H9 (cell line): ENCODE measurements around the gene SNX5. TPM values are rescaled to one million over a fixed set of nuclear protein-coding genes. Genes with fewer than 3 reads are reported as not detected.

Experiments
- DNase-seq: peaks from one replicate; pipeline ENCODE4 v3.0.0-alpha.2; 2017
- H2AFZ ChIP-seq: one replicate; pipeline ENCODE4 v1.6.1; 2013; ENCODE audit warnings: mild to moderate bottlenecking, low read length, control low read depth, moderate library complexity
- H2AK5ac ChIP-seq: 2 replicates; pipeline ENCODE4 v1.6.1; 2013; ENCODE audit warnings: low read length, control low read depth, mixed read lengths; ENCODE audit not compliant: insufficient read length
- H2BK120ac ChIP-seq: one replicate; pipeline ENCODE4 v1.6.1; 2013; ENCODE audit warnings: low read depth, mild to moderate bottlenecking, low read length, control low read depth, inconsistent platforms; ENCODE audit not compliant: poor library complexity, severe bottlenecking
- H2BK12ac ChIP-seq: 2 replicates; pipeline ENCODE4 v1.6.1; 2013; ENCODE audit warnings: low read length, control low read depth, mixed read lengths, low read depth; ENCODE audit not compliant: insufficient read length
- H2BK15ac ChIP-seq: 2 replicates; pipeline ENCODE4 v1.6.1; 2013; ENCODE audit warnings: low read depth, low read length, control low read depth
- H2BK20ac ChIP-seq: one replicate; pipeline ENCODE4 v1.6.1; 2013; ENCODE audit warnings: low read depth, mild to moderate bottlenecking, low read length, control low read depth, inconsistent platforms; ENCODE audit not compliant: poor library complexity, severe bottlenecking
- H2BK5ac ChIP-seq: 2 replicates; pipeline ENCODE4 v1.6.1; 2013; ENCODE audit warnings: low read length, control low read depth, mixed read lengths; ENCODE audit not compliant: insufficient read length
- H3K14ac ChIP-seq: 2 replicates; pipeline ENCODE4 v1.6.1; 2013; ENCODE audit warnings: low read length, control low read depth; ENCODE audit not compliant: insufficient read depth
- H3K18ac ChIP-seq: 2 replicates; pipeline ENCODE4 v1.6.1; 2013; ENCODE audit warnings: low read depth, mild to moderate bottlenecking, mixed read lengths, low read length, control low read depth; ENCODE audit not compliant: insufficient read length
- H3K23ac ChIP-seq: 2 replicates; pipeline ENCODE4 v1.6.1; 2013; ENCODE audit warnings: low read length, control low read depth, mixed read lengths, low read depth; ENCODE audit not compliant: insufficient read length
- H3K23me2 ChIP-seq: 2 replicates; pipeline ENCODE4 v1.6.1; 2013; ENCODE audit warnings: low read depth, mild to moderate bottlenecking, mixed read lengths, low read length, control low read depth; ENCODE audit not compliant: insufficient read length, poor library complexity, severe bottlenecking
- H3K27ac ChIP-seq: 2 replicates; pipeline ENCODE4 v1.5.1; 2013; ENCODE audit warnings: low read length, control low read depth, mixed read lengths, low read depth; ENCODE audit not compliant: insufficient read length
- H3K27me3 ChIP-seq: 2 replicates; pipeline ENCODE4 v1.6.1; 2013; ENCODE audit warnings: low read length, control low read depth, inconsistent platforms; ENCODE audit not compliant: insufficient read depth
- H3K4ac ChIP-seq: 2 replicates; pipeline ENCODE4 v1.6.1; 2013; ENCODE audit warnings: low read depth, mild to moderate bottlenecking, control low read depth, inconsistent platforms, low read length, moderate library complexity
- H3K4me1 ChIP-seq: 2 replicates; pipeline ENCODE4 v1.6.1; 2013; ENCODE audit warnings: low read length, control low read depth, inconsistent platforms; ENCODE audit not compliant: insufficient read depth
- H3K4me2 ChIP-seq: 2 replicates; pipeline ENCODE4 v1.6.1; 2013; ENCODE audit warnings: low read length, control low read depth, mixed read lengths; ENCODE audit not compliant: insufficient read length, insufficient read depth
- H3K56ac ChIP-seq: 2 replicates; pipeline ENCODE4 v1.6.1; 2013; ENCODE audit warnings: low read depth, mild to moderate bottlenecking, mixed read lengths, low read length, control low read depth; ENCODE audit not compliant: insufficient read length
- H3K79me1 ChIP-seq: 2 replicates; pipeline ENCODE4 v1.6.1; 2013; ENCODE audit warnings: low read depth, mild to moderate bottlenecking, moderate library complexity, low read length, control low read depth, inconsistent platforms; ENCODE audit not compliant: insufficient read depth, poor library complexity, severe bottlenecking
- H3K79me2 ChIP-seq: 2 replicates; pipeline ENCODE4 v1.6.1; 2013; ENCODE audit warnings: low read length, control low read depth, inconsistent platforms; ENCODE audit not compliant: insufficient read depth
- H3K9ac ChIP-seq: 2 replicates; pipeline ENCODE4 v1.6.1; 2013; ENCODE audit warnings: low read length, control low read depth, mixed read lengths; ENCODE audit not compliant: insufficient read length; ENCODE audit errors: extremely low read depth
- H3K9me3 ChIP-seq: one replicate; pipeline ENCODE4 v1.6.1; 2013; ENCODE audit warnings: low read depth, low read length, inconsistent platforms; ENCODE audit not compliant: control insufficient read depth
- H3T11ph ChIP-seq: one replicate; pipeline ENCODE4 v1.6.1; 2013; ENCODE audit warnings: mild to moderate bottlenecking, low read length, control low read depth, inconsistent platforms
- H4K20me1 ChIP-seq: one replicate; pipeline ENCODE4 v1.6.1; 2013; ENCODE audit not compliant: control insufficient read depth, insufficient read length, insufficient read depth
- H4K5ac ChIP-seq: 2 replicates; pipeline ENCODE4 v1.6.1; 2013; ENCODE audit warnings: low read depth, mild to moderate bottlenecking, mixed read lengths, low read length, control low read depth; ENCODE audit not compliant: insufficient read length
- H4K8ac ChIP-seq: replicated peaks from 2 replicates; pipeline ENCODE4 v1.6.1; 2013; ENCODE audit warnings: low read length, control low read depth, mixed read lengths, low read depth; ENCODE audit not compliant: insufficient read length
- H4K91ac ChIP-seq: 2 replicates; pipeline ENCODE4 v1.6.1; 2013; ENCODE audit warnings: low read depth, mild to moderate bottlenecking, moderate library complexity, mixed read lengths, low read length, control low read depth; ENCODE audit not compliant: insufficient read length
- H3K27ac Mint-ChIP-seq, 3 experiments: 2 replicates in 2 of 3; 3 replicates in 1 of 3; pipeline ENCODE4 v1.8.0; 2020 to 2021; ENCODE audit warnings: mixed read lengths in 3 of 3, mild to moderate bottlenecking in 1 of 3, moderate library complexity in 1 of 3
- H3K27me3 Mint-ChIP-seq: 2 replicates; pipeline ENCODE4 v1.8.0; 2021; ENCODE audit warnings: low read depth, mild to moderate bottlenecking, moderate library complexity, mixed read lengths
- H3K36me3 Mint-ChIP-seq, 3 experiments: 2 replicates in 2 of 3; 3 replicates in 1 of 3; pipeline ENCODE4 v1.8.0; 2020 to 2021; ENCODE audit warnings: low read depth in 3 of 3, mixed read lengths in 3 of 3; ENCODE audit not compliant: insufficient read depth in 1 of 3
- H3K4me1 Mint-ChIP-seq, 2 experiments: 2 replicates each; pipeline ENCODE4 v1.8.0; 2020; ENCODE audit warnings: mixed read lengths in 2 of 2
- H3K4me3 Mint-ChIP-seq, 2 experiments: 2 replicates in 1 of 2; 3 replicates in 1 of 2; pipeline ENCODE4 v1.8.0; 2020 to 2021; ENCODE audit warnings: mild to moderate bottlenecking in 2 of 2, mixed read lengths in 2 of 2, moderate library complexity in 1 of 2
- H3K9me3 Mint-ChIP-seq, 2 experiments: 2 replicates in 1 of 2; 3 replicates in 1 of 2; pipeline ENCODE4 v1.8.0; 2020; ENCODE audit warnings: mild to moderate bottlenecking in 2 of 2, mixed read lengths in 2 of 2, moderate library complexity in 1 of 2
- WGBS: extraction: QIAGEN DNeasy Blood & Tissue Kit; methylation state at CpG from one replicate; pipeline ENCODE4 v1.1.7; 2013; ENCODE audit warnings: missing lambda C conversion rate, low lambda C conversion rate, mixed read lengths; ENCODE audit not compliant: insufficient read length; ENCODE audit errors: extremely low coverage; 5-methylcytosine and 5-hydroxymethylcytosine counted together
- total RNA-seq: library from RNA; stranded (reverse); gene quantifications from 2 replicates; pipeline ENCODE4 v1.2.1, GENCODE V29; 2021
- TF ChIP-seq, protein P1 (sequence below): fragments of 200-600 bp; sonication (generic); conservative IDR thresholded peaks from 3 replicates; pipeline ENCODE4 v1.8.0; 2021; ENCODE audit warnings: antibody characterized with exemption, mild to moderate bottlenecking

The SNX5 gene
- total RNA-seq, 1 experiment from 2014 or later: 194 TPM

GRCh38 chr20:17964632-17965031 is 4.0 kb downstream of the SNX5 start:
- no peak overlapping the region for H2AFZ ChIP-seq
- H3K18ac ChIP-seq: no peak overlapping the region
- no peak overlapping the region for H2BK15ac ChIP-seq
- peaks cover 18% of the 10 kb centered on the region for H3K23me2 ChIP-seq
- Mint-ChIP-seq H3K27ac (peak overlapping the region; percentile 14 to 87 (median 83); a peak in 5 of 7 replicates), H3K9me3 (peaks cover 0 to 5% of the 10 kb centered on the region in 2 experiments; a peak in 1 of 5 replicates), H3K4me1 (peaks cover 67 to 73% of the 10 kb centered on the region in 2 experiments), H3K4me3 (peak overlapping the region; percentile 83 to 84), H3K27me3 (0 out of 2 replicates have a peak, but pooled peaks cover 1% of the 10 kb centered on the region), H3K36me3 (peaks cover 38 to 66% (median 58%) of the 10 kb centered on the region in 3 experiments)
- no peak overlapping the region for H2BK12ac ChIP-seq
- no peak overlapping the region for H3K56ac ChIP-seq
- H3K9me3 ChIP-seq: no peaks in the 10 kb centered on the region
- no peak overlapping the region for H4K5ac ChIP-seq
- H3K9ac ChIP-seq: peak overlapping the region; percentile 11
- peaks cover 84% of the 10 kb centered on the region for H3K79me2 ChIP-seq
- H3K79me1 ChIP-seq: no peaks in the 10 kb centered on the region
- H3K27ac ChIP-seq: no peak overlapping the region
- no peak overlapping the region for H2AK5ac ChIP-seq
- TF ChIP-seq, protein P1, sequence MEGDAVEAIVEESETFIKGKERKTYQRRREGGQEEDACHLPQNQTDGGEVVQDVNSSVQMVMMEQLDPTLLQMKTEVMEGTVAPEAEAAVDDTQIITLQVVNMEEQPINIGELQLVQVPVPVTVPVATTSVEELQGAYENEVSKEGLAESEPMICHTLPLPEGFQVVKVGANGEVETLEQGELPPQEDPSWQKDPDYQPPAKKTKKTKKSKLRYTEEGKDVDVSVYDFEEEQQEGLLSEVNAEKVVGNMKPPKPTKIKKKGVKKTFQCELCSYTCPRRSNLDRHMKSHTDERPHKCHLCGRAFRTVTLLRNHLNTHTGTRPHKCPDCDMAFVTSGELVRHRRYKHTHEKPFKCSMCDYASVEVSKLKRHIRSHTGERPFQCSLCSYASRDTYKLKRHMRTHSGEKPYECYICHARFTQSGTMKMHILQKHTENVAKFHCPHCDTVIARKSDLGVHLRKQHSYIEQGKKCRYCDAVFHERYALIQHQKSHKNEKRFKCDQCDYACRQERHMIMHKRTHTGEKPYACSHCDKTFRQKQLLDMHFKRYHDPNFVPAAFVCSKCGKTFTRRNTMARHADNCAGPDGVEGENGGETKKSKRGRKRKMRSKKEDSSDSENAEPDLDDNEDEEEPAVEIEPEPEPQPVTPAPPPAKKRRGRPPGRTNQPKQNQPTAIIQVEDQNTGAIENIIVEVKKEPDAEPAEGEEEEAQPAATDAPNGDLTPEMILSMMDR: no peak
- H4K8ac ChIP-seq: no peak overlapping the region
- no peak overlapping the region for H2BK20ac ChIP-seq
- H3T11ph ChIP-seq: no peak overlapping the region
- H4K20me1 ChIP-seq: no peaks in the 10 kb centered on the region
- no peak overlapping the region for H3K23ac ChIP-seq
- no peak overlapping the region for H4K91ac ChIP-seq
- H3K4me2 ChIP-seq: peak overlapping the region; percentile 96
- no peak overlapping the region for H2BK120ac ChIP-seq
- no peak overlapping the region for H2BK5ac ChIP-seq
- H3K14ac ChIP-seq: no peak overlapping the region
- no CpG with 5 or more reads among the region's 3 CpGs for WGBS
- no peaks in the 10 kb centered on the region for H3K27me3 ChIP-seq
- no peak overlapping the region for H3K4ac ChIP-seq
- DNase-seq: no peak
- peaks cover 6% of the 10 kb centered on the region; the same call in 1 of the 2 replicates for H3K4me1 ChIP-seq
